ENCODE data around the gene CACNB2.

DNA sequence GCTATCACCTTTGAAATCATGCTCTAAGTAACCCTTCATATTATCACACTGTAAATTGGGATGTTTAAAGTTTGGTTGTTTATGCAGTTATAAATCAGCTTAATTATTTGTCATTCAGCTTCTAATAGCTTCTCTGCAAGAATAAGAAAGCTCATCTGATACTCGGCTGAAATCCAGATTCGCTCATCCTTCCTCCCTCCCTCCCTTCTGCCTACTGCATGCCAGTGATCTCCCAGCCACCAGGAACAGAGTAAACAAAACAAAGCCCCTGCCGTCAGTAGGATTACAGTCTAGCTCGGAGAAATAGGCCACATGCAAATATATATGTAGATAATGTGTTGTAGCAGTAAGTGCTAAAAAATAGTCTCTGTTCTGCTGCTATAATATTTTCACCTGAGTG, 299.4 kb downstream of the CACNB2 start:
- TF ChIP-seq, protein P1, sequence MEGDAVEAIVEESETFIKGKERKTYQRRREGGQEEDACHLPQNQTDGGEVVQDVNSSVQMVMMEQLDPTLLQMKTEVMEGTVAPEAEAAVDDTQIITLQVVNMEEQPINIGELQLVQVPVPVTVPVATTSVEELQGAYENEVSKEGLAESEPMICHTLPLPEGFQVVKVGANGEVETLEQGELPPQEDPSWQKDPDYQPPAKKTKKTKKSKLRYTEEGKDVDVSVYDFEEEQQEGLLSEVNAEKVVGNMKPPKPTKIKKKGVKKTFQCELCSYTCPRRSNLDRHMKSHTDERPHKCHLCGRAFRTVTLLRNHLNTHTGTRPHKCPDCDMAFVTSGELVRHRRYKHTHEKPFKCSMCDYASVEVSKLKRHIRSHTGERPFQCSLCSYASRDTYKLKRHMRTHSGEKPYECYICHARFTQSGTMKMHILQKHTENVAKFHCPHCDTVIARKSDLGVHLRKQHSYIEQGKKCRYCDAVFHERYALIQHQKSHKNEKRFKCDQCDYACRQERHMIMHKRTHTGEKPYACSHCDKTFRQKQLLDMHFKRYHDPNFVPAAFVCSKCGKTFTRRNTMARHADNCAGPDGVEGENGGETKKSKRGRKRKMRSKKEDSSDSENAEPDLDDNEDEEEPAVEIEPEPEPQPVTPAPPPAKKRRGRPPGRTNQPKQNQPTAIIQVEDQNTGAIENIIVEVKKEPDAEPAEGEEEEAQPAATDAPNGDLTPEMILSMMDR (IDR thresholded peaks at IDR 0.05): no peak
- no peak for TF ChIP-seq POLR2A (IDR thresholded peaks at IDR 0.05)

All from adrenal gland (tissue), 5 donors.